Spleen (tissue), 7 donors: Measurements from ENCODE around the gene HAPLN2.

ENCODE experiments used
- CTCF ChIP-seq, 11 experiments: fragments of 200-600 bp in 7 of 11; fragments of 450-650 bp in 4 of 11; sonication (generic) in 4 of 11; IDR thresholded peaks in 8 of 11; conservative IDR thresholded peaks in 3 of 11; 1 replicate in 7 of 11; 2 replicates in 4 of 11; pipeline versions ENCODE4 v1.4.0 to v1.8.0; 2016 to 2021; ENCODE audit warnings: antibody characterized with exemption in 11 of 11, inconsistent platforms in 4 of 11, mild to moderate bottlenecking in 1 of 11
- POLR2A ChIP-seq, 3 donors: fragments of 450-650 bp; IDR thresholded peaks; one replicate each; pipeline ENCODE4 v1.5.1; 2017; ENCODE audit warnings: antibody characterized with exemption in 3 of 3, mild to moderate bottlenecking in 1 of 3
- donor health status: DM: no; HTN: no; CAD: no; lungs with moderate emphysema.
- donor health status: DM: no; HTN: no; CAD: no.
- donor health status: DM: no; HTN: no; CAD: no.

- no peak for TF ChIP-seq CTCF (IDR thresholded peaks at IDR 0.05 in 8 of 11, conservative IDR thresholded peaks at IDR 0.05 in 3 of 11)
- no peak for TF ChIP-seq POLR2A (IDR thresholded peaks at IDR 0.05)
These were observed 29.3 kb downstream of the HAPLN2 start for GRCh38 chr1:156648496-156648895.
